ENCODE measurements around the gene MOBP.

GRCh38 chr3:39449796-39450195 lies 17.7 kb upstream of the MOBP start:
- TF ChIP-seq CTCF (IDR thresholded peaks at IDR 0.05) = no peak
- no peak for TF ChIP-seq POLR2A (IDR thresholded peaks at IDR 0.05)

Measured in adrenal gland (tissue), 5 donors.